GM23338 (cell line): ENCODE results near the gene SCUBE2. TPM values are rescaled to one million over a fixed set of nuclear protein-coding genes. Genes with fewer than 3 reads are reported as not detected.

Experiments
- ATAC-seq: fragments of 200-7000 bp; cut with Tn5 transposase; 3 replicates; pipeline ENCODE4 v1.9.1; 2020
- DNase-seq: peaks from one replicate; pipeline ENCODE4 v3.0.0-alpha.2; 2015; ENCODE audit warnings: low spot score
- H2AFZ ChIP-seq: fragments of 200-600 bp; sonication (generic); 2 replicates; pipeline ENCODE4 v1.8.0; 2016; ENCODE audit warnings: antibody characterized with exemption, mild to moderate bottlenecking, moderate library complexity
- H3F3A ChIP-seq: fragments of 200-600 bp; sonication (generic); replicated peaks from 2 replicates; pipeline ENCODE4 v1.8.0; 2017; ENCODE audit warnings: antibody characterized with exemption, mixed run types, low read depth
- H3K27ac ChIP-seq: fragments of 200-600 bp; sonication (generic); 2 replicates; pipeline ENCODE4 v1.6.1; 2016; ENCODE audit warnings: low read depth
- H3K27me3 ChIP-seq: fragments of 200-600 bp; sonication (generic); 2 replicates; pipeline ENCODE4 v1.8.0; 2016; ENCODE audit warnings: mild to moderate bottlenecking, mixed run types, moderate library complexity; ENCODE audit not compliant: insufficient read depth
- H3K36me3 ChIP-seq: fragments of 200-600 bp; sonication (generic); 2 replicates; pipeline ENCODE4 v1.8.0; 2016; ENCODE audit warnings: mild to moderate bottlenecking; ENCODE audit not compliant: insufficient read depth
- H3K4me1 ChIP-seq: fragments of 200-600 bp; sonication (generic); 2 replicates; pipeline ENCODE4 v1.8.0; 2016; ENCODE audit warnings: mild to moderate bottlenecking, moderate library complexity; ENCODE audit not compliant: insufficient read depth
- H3K4me2 ChIP-seq: fragments of 200-600 bp; sonication (generic); 2 replicates; pipeline ENCODE4 v1.7.1; 2017; ENCODE audit warnings: mixed run types
- H3K4me3 ChIP-seq: fragments of 200-600 bp; sonication (generic); 2 replicates; pipeline ENCODE4 v1.6.1; 2016; ENCODE audit warnings: mixed run types
- H3K79me2 ChIP-seq: fragments of 200-600 bp; sonication (generic); replicated peaks from 2 replicates; pipeline ENCODE4 v1.8.0; 2017; ENCODE audit warnings: mild to moderate bottlenecking; ENCODE audit not compliant: insufficient read depth
- H3K9me2 ChIP-seq: fragments of 200-600 bp; sonication (generic); 2 replicates; pipeline ENCODE4 v1.8.0; 2017; ENCODE audit not compliant: insufficient read depth
- H4K20me1 ChIP-seq: fragments of 200-600 bp; sonication (generic); replicated peaks from 2 replicates; pipeline ENCODE4 v1.8.0; 2017; ENCODE audit warnings: mild to moderate bottlenecking; ENCODE audit not compliant: insufficient read depth
- H3K27ac Mint-ChIP-seq: 2 replicates; pipeline ENCODE4 v1.8.0; 2020; ENCODE audit warnings: inconsistent platforms, mild to moderate bottlenecking, moderate library complexity, mixed read lengths
- H3K27me3 Mint-ChIP-seq: 3 replicates; pipeline ENCODE4 v1.8.0; 2022; ENCODE audit warnings: low read depth, mild to moderate bottlenecking, moderate library complexity, mixed read lengths, inconsistent platforms; ENCODE audit not compliant: insufficient read depth, poor library complexity
- H3K36me3 Mint-ChIP-seq: 3 replicates; pipeline ENCODE4 v1.8.0; 2021; ENCODE audit warnings: low read depth, mild to moderate bottlenecking, inconsistent platforms, moderate library complexity, mixed read lengths
- H3K4me1 Mint-ChIP-seq: 3 replicates; pipeline ENCODE4 v1.8.0; 2020; ENCODE audit warnings: mild to moderate bottlenecking, inconsistent platforms, mixed read lengths
- H3K4me3 Mint-ChIP-seq: 3 replicates; pipeline ENCODE4 v1.8.0; 2021; ENCODE audit warnings: moderate library complexity, mild to moderate bottlenecking, inconsistent platforms, mixed read lengths
- H3K9me3 Mint-ChIP-seq: 3 replicates; pipeline ENCODE4 v1.8.0; 2020; ENCODE audit warnings: moderate library complexity, mild to moderate bottlenecking, inconsistent platforms, mixed read lengths
- CREB1 ChIP-seq: fragments of 250-450 bp; sonication (Bioruptor Pico); IDR thresholded peaks from 2 replicates; pipeline ENCODE4 v1.5.0; 2020; ENCODE audit warnings: low read depth, mild to moderate bottlenecking, moderate library complexity
- EZH2 ChIP-seq: fragments of 200-600 bp; sonication (generic); IDR thresholded peaks from one replicate; pipeline ENCODE4 v1.8.0; 2017; ENCODE audit warnings: antibody characterized with exemption, mild to moderate bottlenecking, low read depth; ENCODE audit not compliant: unreplicated experiment
- EZH2phosphoT487 ChIP-seq: fragments of 200-600 bp; sonication (generic); IDR thresholded peaks from one replicate; pipeline ENCODE4 v1.8.1; 2018; ENCODE audit warnings: antibody characterized with exemption; ENCODE audit not compliant: unreplicated experiment
- JUNB ChIP-seq: IDR thresholded peaks from one replicate; pipeline ENCODE4 v1.6.1; 2016; ENCODE audit warnings: antibody characterized with exemption; ENCODE audit not compliant: unreplicated experiment
- NANOG ChIP-seq: IDR thresholded peaks from 2 replicates; pipeline ENCODE4 v1.6.1; 2016; ENCODE audit warnings: antibody characterized with exemption, borderline replicate concordance
- POLR2AphosphoS5 ChIP-seq: IDR thresholded peaks from 2 replicates; pipeline ENCODE4 v1.6.1; 2016; ENCODE audit warnings: antibody characterized with exemption, low read depth
- STAT1 ChIP-seq: IDR thresholded peaks from one replicate; pipeline ENCODE4 v1.6.1; 2016; ENCODE audit warnings: antibody characterized with exemption; ENCODE audit not compliant: unreplicated experiment
- ZNF114 ChIP-seq: fragments of 250-450 bp; sonication (Bioruptor Pico); IDR thresholded peaks from 2 replicates; pipeline ENCODE4 v1.5.0; 2020; ENCODE audit warnings: mild to moderate bottlenecking, moderate library complexity
- ZNF331 ChIP-seq: fragments of 250-450 bp; sonication (Bioruptor Pico); IDR thresholded peaks from 2 replicates; pipeline ENCODE4 v1.5.0; 2020; ENCODE audit warnings: low read depth, mild to moderate bottlenecking, moderate library complexity
- polyA plus RNA-seq: library from polyadenylated mRNA; unstranded; fragments of >200 nt; fragmentation: Nextera tagmentation; extraction: Ambion mirVana; gene quantifications from 2 replicates; pipeline ENCODE4 v1.2.1, GENCODE V29; 2016
- total RNA-seq: library from RNA; depleted of rRNA; stranded (reverse); fragments of >200 nt; shearing (Covaris generic); gene quantifications from 2 replicates; pipeline ENCODE4 v1.2.3, GENCODE V29; 2014
- TF ChIP-seq, protein P1 (sequence below): IDR thresholded peaks from 2 replicates; pipeline ENCODE4 v1.6.1; 2016; ENCODE audit warnings: antibody characterized with exemption
- TF ChIP-seq, protein P2 (sequence below), 2 experiments: fragments of 200-600 bp in 1 of 2; sonication (generic) in 1 of 2; conservative IDR thresholded peaks; 2 replicates each; pipeline versions ENCODE4 v1.5.1 to v1.6.1; 2016 to 2017; ENCODE audit warnings: antibody characterized with exemption in 2 of 2, low read depth in 2 of 2, mild to moderate bottlenecking in 2 of 2, moderate library complexity in 1 of 2
- TF ChIP-seq, protein P3 (sequence below): fragments of 250-450 bp; sonication (Bioruptor Pico); IDR thresholded peaks from 2 replicates; pipeline ENCODE4 v1.5.0; 2020; ENCODE audit warnings: mild to moderate bottlenecking, moderate library complexity
- TF ChIP-seq, protein P4 (sequence below): IDR thresholded peaks from one replicate; pipeline ENCODE4 v1.6.1; 2018; ENCODE audit warnings: antibody characterized with exemption; ENCODE audit not compliant: unreplicated experiment

Gene SCUBE2
- total and polyA plus RNA-seq, 2 experiments from 2014 or later: 0.47 to 0.63 TPM

DNA sequence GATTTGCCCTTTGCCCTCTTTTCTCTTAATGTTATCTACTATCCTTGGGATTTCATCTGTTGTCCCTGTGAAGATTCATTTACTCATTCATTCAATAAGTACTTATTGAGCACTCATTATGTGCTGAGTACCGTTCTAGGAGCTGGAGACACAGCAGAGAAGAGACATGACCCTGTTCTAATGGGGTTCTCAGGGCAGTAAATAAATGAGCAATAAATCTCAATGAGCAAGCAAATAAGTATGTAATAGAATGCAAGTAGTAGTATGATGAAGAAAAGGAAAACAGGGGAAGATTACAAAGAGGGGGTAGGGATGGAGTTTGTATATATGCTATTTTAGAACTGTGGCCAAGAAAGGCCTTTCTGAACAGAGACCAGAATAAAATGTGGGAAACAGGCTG, 53.4 kb downstream of the SCUBE2 start:
- no peak overlapping the region for H3K27ac Mint-ChIP-seq
- Histone ChIP-seq H2AFZ (no peak overlapping the region), H3K4me2 (no peak overlapping the region), H3K36me3 (no peaks in the 10 kb centered on the region), H4K20me1 (no peaks in the 10 kb centered on the region), H3K4me3 (no peak overlapping the region), H3K9me2 (no peaks in the 10 kb centered on the region), H3K27me3 (no peaks in the 10 kb centered on the region), H3K79me2 (no peaks in the 10 kb centered on the region), H3K4me1 (peaks cover 11% of the 10 kb centered on the region; the same call in 1 of the 2 replicates), H3F3A (no peaks in the 10 kb centered on the region), H3K27ac (no peak overlapping the region)
- ATAC-seq: no peak
- no peaks in the 10 kb centered on the region for H3K36me3 Mint-ChIP-seq
- no peaks in the 10 kb centered on the region for H3K9me3 Mint-ChIP-seq
- TF ChIP-seq JUNB: no peak
- no peak for TF ChIP-seq EZH2
- no peak for TF ChIP-seq NANOG
- no peak for TF ChIP-seq CREB1 (CRISPR knock-in tag)
- no peak for TF ChIP-seq ZNF331 (CRISPR knock-in tag)
- TF ChIP-seq, protein P1, sequence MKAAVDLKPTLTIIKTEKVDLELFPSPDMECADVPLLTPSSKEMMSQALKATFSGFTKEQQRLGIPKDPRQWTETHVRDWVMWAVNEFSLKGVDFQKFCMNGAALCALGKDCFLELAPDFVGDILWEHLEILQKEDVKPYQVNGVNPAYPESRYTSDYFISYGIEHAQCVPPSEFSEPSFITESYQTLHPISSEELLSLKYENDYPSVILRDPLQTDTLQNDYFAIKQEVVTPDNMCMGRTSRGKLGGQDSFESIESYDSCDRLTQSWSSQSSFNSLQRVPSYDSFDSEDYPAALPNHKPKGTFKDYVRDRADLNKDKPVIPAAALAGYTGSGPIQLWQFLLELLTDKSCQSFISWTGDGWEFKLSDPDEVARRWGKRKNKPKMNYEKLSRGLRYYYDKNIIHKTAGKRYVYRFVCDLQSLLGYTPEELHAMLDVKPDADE: no peak
- TF ChIP-seq, protein P2, sequence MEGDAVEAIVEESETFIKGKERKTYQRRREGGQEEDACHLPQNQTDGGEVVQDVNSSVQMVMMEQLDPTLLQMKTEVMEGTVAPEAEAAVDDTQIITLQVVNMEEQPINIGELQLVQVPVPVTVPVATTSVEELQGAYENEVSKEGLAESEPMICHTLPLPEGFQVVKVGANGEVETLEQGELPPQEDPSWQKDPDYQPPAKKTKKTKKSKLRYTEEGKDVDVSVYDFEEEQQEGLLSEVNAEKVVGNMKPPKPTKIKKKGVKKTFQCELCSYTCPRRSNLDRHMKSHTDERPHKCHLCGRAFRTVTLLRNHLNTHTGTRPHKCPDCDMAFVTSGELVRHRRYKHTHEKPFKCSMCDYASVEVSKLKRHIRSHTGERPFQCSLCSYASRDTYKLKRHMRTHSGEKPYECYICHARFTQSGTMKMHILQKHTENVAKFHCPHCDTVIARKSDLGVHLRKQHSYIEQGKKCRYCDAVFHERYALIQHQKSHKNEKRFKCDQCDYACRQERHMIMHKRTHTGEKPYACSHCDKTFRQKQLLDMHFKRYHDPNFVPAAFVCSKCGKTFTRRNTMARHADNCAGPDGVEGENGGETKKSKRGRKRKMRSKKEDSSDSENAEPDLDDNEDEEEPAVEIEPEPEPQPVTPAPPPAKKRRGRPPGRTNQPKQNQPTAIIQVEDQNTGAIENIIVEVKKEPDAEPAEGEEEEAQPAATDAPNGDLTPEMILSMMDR (conservative IDR thresholded peaks at IDR 0.05; ENCODE audit: low read depth in 2 of 2): no peak
- TF ChIP-seq, protein P3, sequence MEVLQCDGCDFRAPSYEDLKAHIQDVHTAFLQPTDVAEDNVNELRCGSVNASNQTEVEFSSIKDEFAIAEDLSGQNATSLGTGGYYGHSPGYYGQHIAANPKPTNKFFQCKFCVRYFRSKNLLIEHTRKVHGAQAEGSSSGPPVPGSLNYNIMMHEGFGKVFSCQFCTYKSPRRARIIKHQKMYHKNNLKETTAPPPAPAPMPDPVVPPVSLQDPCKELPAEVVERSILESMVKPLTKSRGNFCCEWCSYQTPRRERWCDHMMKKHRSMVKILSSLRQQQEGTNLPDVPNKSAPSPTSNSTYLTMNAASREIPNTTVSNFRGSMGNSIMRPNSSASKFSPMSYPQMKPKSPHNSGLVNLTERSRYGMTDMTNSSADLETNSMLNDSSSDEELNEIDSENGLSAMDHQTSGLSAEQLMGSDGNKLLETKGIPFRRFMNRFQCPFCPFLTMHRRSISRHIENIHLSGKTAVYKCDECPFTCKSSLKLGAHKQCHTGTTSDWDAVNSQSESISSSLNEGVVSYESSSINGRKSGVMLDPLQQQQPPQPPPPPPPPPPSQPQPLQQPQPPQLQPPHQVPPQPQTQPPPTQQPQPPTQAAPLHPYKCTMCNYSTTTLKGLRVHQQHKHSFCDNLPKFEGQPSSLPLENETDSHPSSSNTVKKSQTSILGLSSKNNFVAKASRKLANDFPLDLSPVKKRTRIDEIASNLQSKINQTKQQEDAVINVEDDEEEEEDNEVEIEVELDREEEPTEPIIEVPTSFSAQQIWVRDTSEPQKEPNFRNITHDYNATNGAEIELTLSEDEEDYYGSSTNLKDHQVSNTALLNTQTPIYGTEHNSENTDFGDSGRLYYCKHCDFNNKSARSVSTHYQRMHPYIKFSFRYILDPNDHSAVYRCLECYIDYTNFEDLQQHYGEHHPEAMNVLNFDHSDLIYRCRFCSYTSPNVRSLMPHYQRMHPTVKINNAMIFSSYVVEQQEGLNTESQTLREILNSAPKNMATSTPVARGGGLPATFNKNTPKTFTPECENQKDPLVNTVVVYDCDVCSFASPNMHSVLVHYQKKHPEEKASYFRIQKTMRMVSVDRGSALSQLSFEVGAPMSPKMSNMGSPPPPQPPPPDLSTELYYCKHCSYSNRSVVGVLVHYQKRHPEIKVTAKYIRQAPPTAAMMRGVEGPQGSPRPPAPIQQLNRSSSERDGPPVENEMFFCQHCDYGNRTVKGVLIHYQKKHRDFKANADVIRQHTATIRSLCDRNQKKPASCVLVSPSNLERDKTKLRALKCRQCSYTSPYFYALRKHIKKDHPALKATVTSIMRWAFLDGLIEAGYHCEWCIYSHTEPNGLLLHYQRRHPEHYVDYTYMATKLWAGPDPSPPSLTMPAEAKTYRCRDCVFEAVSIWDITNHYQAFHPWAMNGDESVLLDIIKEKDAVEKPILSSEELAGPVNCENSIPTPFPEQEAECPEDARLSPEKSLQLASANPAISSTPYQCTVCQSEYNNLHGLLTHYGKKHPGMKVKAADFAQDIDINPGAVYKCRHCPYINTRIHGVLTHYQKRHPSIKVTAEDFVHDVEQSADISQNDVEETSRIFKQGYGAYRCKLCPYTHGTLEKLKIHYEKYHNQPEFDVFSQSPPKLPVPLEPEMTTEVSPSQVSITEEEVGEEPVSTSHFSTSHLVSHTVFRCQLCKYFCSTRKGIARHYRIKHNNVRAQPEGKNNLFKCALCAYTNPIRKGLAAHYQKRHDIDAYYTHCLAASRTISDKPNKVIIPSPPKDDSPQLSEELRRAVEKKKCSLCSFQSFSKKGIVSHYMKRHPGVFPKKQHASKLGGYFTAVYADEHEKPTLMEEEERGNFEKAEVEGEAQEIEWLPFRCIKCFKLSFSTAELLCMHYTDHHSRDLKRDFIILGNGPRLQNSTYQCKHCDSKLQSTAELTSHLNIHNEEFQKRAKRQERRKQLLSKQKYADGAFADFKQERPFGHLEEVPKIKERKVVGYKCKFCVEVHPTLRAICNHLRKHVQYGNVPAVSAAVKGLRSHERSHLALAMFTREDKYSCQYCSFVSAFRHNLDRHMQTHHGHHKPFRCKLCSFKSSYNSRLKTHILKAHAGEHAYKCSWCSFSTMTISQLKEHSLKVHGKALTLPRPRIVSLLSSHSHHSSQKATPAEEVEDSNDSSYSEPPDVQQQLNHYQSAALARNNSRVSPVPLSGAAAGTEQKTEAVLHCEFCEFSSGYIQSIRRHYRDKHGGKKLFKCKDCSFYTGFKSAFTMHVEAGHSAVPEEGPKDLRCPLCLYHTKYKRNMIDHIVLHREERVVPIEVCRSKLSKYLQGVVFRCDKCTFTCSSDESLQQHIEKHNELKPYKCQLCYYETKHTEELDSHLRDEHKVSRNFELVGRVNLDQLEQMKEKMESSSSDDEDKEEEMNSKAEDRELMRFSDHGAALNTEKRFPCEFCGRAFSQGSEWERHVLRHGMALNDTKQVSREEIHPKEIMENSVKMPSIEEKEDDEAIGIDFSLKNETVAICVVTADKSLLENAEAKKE (CRISPR knock-in tag): no peak
- no peak for TF ChIP-seq POLR2AphosphoS5
- no peak for TF ChIP-seq STAT1
- TF ChIP-seq, protein P4, sequence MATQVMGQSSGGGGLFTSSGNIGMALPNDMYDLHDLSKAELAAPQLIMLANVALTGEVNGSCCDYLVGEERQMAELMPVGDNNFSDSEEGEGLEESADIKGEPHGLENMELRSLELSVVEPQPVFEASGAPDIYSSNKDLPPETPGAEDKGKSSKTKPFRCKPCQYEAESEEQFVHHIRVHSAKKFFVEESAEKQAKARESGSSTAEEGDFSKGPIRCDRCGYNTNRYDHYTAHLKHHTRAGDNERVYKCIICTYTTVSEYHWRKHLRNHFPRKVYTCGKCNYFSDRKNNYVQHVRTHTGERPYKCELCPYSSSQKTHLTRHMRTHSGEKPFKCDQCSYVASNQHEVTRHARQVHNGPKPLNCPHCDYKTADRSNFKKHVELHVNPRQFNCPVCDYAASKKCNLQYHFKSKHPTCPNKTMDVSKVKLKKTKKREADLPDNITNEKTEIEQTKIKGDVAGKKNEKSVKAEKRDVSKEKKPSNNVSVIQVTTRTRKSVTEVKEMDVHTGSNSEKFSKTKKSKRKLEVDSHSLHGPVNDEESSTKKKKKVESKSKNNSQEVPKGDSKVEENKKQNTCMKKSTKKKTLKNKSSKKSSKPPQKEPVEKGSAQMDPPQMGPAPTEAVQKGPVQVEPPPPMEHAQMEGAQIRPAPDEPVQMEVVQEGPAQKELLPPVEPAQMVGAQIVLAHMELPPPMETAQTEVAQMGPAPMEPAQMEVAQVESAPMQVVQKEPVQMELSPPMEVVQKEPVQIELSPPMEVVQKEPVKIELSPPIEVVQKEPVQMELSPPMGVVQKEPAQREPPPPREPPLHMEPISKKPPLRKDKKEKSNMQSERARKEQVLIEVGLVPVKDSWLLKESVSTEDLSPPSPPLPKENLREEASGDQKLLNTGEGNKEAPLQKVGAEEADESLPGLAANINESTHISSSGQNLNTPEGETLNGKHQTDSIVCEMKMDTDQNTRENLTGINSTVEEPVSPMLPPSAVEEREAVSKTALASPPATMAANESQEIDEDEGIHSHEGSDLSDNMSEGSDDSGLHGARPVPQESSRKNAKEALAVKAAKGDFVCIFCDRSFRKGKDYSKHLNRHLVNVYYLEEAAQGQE: no peak
- no peak for TF ChIP-seq ZNF114
- no peak for TF ChIP-seq EZH2phosphoT487
- no peak for DNase-seq
- peaks cover 17% of the 10 kb centered on the region for H3K4me1 Mint-ChIP-seq
- no peak overlapping the region for H3K4me3 Mint-ChIP-seq
- H3K27me3 Mint-ChIP-seq: no peaks in the 10 kb centered on the region
